GM18951 (cell line): ENCODE measurements around the gene PDCD1.
"Not testable (repeated sequence)": the region's sequence is repeated elsewhere in the genome, so short reads cannot be mapped to it uniquely, and the experiment has no call there.

Source experiments
- POLR2A ChIP-seq: IDR thresholded peaks from 4 replicates; pipeline ENCODE4 v1.6.1; 2011; ENCODE audit warnings: mild to moderate bottlenecking; ENCODE audit not compliant: insufficient read length, insufficient read depth; ENCODE audit errors: extremely low read depth
- in situ Hi-C: fragments of 300-500 bp; cut with MboI; formaldehyde crosslinking; loops from one replicate; pipeline ENCODE4 v1.12.0; 2022; ENCODE audit warnings: low sequenced_read_pairs, mixed read lengths, inconsistent platforms; ENCODE audit not compliant: unreplicated experiment

PDCD1 gene

DNA sequence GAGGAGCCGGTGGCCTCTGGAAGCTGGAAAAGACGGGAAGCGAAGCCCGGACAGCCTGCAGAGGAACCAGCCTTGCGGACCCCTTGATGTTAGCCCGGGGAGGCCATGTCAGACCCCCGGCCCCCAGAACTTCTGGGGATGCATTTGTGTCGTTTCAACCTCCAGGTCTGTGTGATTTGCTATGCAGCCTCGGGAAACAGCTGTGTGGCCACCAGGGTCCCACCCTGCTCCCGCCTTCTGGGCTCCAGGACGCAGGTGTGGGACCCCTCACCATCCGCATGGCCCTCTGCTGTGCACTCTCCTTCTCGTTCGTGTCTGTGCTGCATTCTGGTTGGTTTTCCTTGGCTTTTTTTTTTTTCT is 36.5 kb downstream of the PDCD1 start:
- in situ Hi-C loops = no loop called here
- TF ChIP-seq POLR2A = no peak

DNA sequence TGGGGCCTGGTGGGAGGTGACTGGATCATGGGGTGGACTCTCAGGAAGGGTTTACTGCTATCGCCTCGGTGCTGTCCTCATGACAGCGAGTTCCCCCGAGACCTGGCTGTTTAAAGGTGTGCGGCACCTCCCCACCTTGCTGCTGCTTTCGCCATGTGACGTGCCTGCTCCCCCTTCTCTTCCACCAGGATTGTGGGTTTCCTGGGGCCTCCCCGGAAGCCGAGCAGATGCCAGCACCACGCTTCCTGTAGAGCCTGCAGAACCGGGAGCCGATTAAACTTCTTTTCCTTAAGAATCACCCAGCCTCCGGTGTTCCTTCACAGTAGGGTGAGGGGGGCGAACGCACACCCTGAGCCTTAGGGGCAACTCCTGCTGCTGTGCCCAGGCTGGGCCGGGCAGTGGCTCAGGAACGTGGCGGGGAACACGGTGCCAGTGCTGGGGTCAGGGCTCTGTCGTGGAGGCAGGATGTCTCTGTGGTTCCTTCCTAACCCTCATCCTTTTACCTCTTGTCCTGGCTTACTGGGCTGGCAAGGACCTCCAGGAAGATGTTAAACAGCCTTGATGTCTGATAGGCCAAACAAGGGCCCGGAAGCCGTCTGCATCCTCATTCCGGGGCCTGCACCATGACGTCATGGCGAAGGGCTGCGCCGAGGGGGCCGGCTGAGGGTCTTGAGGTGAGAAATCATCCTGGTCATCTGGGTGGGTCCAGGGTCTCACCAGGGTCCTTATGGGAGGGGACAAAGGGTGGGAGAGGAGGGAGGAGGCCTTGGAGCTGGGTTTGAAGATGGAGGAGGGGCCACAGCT is 37.0 kb downstream of the PDCD1 start:
- in situ Hi-C loops = no loop called here
- TF ChIP-seq POLR2A = no peak

GRCh38 chr2:241820625-241821384 is 37.9 kb downstream of the PDCD1 start:
- in situ Hi-C loops = no loop called here

GRCh38 chr2:241819947-241820624 is 38.6 kb downstream of the PDCD1 start:
- in situ Hi-C loops = not testable (repeated sequence)

More at GRCh38 chr2:241820625-241821384, 37.9 kb downstream of the PDCD1 start:
- no peak for TF ChIP-seq POLR2A

DNA sequence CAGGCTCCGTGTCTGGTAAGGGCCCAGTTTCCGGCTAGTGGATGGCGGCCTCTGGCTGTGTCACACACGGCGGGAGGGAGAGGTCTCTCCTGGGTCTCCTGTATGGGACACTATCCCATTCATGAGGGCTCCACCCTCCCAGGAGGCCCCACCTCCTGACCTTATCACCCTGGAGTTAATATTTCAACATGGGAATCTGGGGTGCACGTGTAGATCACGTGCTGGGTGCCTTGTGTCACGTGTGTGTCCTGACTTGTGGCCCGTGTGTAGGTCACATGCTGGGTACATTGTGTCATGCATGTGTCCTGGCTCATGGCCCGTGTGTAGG is 39.8 kb downstream of the PDCD1 start:
- in situ Hi-C loops = no loop called here
- no peak for TF ChIP-seq POLR2A

GRCh38 chr2:241818229-241818942 is 40.3 kb downstream of the PDCD1 start:
- in situ Hi-C loops = no loop called here
- TF ChIP-seq POLR2A = no peak

DNA sequence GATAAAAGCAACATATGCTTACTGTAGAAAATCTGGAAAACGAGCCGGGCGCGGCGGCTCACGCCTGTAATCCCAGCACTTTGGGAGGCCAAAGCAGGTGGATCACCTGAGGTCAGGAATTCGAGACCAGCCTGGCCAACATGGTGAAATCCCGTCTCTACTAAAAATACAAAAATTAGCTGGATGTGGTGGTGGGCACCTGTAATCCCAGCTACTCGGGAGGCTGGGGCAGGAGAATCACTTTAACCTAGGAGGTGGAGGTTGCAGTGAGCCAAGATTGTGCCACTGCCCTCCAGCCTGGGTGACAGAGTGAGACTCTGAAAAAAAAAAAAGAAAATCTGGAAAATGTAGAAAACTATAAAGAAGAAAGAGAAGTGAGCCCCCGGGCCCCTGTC is 40.9 kb downstream of the PDCD1 start:
- in situ Hi-C loops = not testable (repeated sequence)

- in situ Hi-C loops = no loop called here
- TF ChIP-seq POLR2A = no peak
These were observed 41.4 kb downstream of the PDCD1 start for GRCh38 chr2:241817126-241817820.

DNA sequence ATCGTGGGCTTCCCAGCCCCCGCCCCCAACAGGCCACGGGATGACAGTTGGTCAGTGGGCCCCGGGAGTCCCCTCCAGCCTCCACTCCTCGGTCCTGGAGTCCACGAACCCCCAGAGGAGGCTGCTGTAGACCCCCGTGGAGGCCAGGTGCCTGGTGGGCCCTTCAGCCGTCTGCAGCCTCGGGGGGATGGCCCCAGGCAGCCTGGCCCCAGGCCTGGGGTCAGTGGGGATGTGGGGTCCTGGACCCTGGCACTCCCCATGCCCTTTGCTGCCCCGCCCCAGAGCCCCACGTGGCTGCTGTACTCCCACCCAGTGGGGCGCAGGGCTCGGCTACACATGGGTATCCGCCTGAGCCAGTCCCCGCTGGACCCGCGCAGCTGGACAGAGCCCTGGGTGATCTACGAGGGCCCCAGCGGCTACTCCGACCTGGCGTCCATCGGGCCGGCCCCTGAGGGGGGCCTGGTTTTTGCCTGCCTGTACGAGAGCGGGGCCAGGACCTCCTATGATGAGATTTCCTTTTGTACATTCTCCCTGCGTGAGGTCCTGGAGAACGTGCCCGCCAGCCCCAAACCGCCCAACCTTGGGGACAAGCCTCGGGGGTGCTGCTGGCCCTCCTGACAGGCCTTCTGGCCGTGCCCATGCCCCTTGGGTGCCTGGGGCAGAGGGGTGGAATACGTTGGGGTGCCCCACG is 42.1 kb downstream of the PDCD1 start:
- in situ Hi-C loops = no loop called here
- TF ChIP-seq POLR2A = no peak

DNA sequence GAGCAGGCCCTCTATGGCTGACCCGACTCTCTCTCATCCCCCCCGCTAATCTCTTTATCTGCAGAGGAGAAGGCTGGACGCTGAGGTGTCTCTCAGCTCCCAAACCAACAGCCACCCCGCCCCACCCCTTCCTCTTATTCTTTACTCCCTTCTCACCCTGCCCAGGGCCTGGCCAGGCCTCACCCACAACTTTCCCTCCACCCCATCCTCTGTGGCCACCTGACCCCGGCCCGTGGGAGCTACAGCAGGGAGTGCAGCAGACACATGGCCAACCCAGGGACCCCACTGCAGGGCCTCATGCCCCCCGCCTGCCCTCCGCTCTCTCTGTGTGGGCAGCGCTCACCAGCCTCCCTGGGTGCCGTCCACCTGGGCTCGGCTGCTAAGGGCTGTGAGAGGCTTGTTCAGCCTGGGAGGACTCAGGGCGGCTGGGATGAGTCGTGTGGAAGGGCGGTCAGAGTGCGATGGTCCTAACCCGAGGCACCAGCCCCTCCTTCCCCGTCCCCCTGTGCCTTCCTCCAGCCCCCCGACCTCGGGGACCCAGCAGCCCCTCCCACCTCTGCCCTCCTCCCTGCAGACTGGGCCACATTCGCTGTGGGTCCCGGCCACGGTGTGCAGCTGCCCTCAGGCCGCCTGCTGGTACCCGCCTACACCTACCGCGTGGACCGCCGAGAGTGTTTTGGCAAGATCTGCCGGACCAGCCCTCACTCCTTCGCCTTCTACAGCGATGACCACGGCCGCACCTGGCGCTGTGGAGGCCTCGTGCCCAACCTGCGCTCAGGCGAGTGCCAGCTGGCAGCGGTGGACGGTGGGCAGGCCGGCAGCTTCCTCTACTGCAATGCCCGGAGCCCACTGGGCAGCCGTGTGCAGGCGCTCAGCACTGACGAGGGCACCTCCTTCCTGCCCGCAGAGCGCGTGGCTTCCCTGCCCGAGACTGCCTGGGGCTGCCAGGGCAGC is 42.9 kb downstream of the PDCD1 start:
- TF ChIP-seq POLR2A = no peak
- in situ Hi-C loops = no loop called here

DNA sequence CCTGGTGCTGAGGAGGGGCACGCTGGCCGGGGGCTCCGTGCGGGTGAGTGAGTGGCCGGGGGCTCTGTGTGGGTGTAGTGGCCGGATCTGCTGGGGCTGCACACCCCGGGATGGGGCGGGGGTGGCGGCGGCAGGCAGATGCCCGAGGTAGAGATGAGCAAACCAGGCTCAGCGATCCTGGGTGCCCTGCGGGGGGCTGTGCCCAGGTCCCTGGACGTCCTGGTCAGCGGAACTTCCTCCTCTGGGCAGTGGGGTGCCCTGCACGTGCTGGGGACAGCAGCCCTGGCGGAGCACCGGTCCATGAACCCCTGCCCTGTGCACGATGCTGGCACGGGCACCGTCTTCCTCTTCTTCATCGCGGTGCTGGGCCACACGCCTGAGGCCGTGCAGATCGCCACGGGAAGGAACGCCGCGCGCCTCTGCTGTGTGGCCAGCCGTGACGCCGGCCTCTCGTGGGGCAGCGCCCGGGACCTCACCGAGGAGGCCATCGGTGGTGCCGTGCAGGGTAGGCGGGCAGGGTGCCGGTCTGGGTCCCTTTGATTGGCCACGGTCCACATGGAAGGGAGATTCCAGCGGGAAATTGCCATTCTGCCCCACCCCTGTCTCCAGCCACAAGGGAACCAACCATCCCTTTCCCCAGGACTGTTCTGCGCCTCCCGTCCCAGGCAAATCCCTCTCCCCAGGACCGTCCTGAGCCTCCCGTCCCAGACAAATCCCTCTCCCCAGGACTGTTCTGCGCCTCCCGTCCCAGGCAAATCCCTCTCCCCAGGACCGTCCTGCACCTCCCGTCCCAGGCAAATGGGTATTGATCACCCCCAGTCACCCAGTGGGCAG is 43.8 kb downstream of the PDCD1 start:
- TF ChIP-seq POLR2A = no peak
- in situ Hi-C loops = no loop called here

- in situ Hi-C loops = no loop called here
- TF ChIP-seq POLR2A = no peak
These were observed 44.4 kb downstream of the PDCD1 start for GRCh38 chr2:241814393-241814642.
